ENCODE measurements around the gene BCORL1.

Gene BCORL1

DNA sequence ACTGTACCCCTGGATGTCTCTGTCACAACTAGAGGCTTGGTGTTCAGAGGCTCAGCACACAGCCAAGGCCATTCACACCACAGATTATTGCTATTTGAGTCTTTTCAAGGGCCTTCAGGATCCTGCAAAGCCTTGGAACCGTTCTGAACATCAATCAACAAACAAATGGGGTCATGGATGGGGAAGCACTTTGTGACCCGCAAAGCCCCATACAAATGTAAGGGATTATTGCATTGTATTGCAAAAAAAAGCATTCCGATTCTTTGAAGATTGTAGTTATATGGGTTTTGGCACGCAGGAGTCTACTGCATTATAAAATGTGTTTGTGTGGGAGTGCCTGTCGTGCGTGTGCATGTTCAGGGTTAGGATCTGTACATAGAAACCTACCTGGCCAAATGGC, 17.3 kb upstream of the BCORL1 start:
- Histone ChIP-seq H3K36me3 (ENCODE audit: control insufficient read depth in 2 of 2, insufficient read depth in 2 of 2, low read length in 2 of 2) (no peaks in the 10 kb centered on the region), H3K9me3 (ENCODE audit: control insufficient read depth in 2 of 2, low read length in 2 of 2) (peaks cover 0 to 2% of the 10 kb centered on the region in 2 donors), H3K9ac (ENCODE audit: low read length in 2 of 2) (no peak overlapping the region), H3K4me3 (ENCODE audit: low read length in 2 of 2) (no peak overlapping the region), H3K4me1 (ENCODE audit: control insufficient read depth, insufficient read depth, low read length) (no peaks in the 10 kb centered on the region), H3K27ac (ENCODE audit: low read length) (no peak overlapping the region), H3K27me3 (ENCODE audit: control insufficient read depth in 1 of 2, insufficient read depth in 2 of 2, low read length in 2 of 2) (peaks cover 0 to 6% of the 10 kb centered on the region in 2 donors)

DNA sequence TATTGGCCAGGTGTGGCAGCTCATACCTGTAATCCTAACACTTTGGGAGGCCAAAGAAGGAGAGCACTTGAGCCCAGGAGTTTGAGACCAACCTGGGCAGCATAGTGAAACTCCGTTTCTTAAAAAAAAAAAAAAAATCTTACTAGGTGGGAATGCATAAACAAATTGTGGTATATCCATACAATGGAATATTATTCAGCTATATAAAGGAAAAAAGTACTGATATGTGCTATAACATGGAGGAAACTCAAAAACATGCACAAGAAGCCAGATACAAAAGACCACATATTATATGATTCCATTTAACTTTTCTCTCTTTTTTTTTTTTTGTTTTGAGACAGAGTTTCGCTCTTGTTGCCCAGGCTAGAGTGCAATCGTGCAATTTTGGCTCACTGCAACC, 13.5 kb upstream of the BCORL1 start:
- H3K27ac ChIP-seq (ENCODE audit: low read length) = no peak overlapping the region
- no peak overlapping the region for H3K4me3 ChIP-seq (ENCODE audit: low read length in 2 of 2)
- H3K9me3 ChIP-seq (ENCODE audit: control insufficient read depth in 2 of 2, low read length in 2 of 2) = peaks cover 0 to 2% of the 10 kb centered on the region in 2 donors
- no peaks in the 10 kb centered on the region for H3K36me3 ChIP-seq (ENCODE audit: control insufficient read depth in 2 of 2, insufficient read depth in 2 of 2, low read length in 2 of 2)
- no peak overlapping the region for H3K9ac ChIP-seq (ENCODE audit: low read length in 2 of 2)
- H3K4me1 ChIP-seq (ENCODE audit: control insufficient read depth, insufficient read depth, low read length) = no peaks in the 10 kb centered on the region
- H3K27me3 ChIP-seq (ENCODE audit: control insufficient read depth in 1 of 2, insufficient read depth in 2 of 2, low read length in 2 of 2) = peaks cover 0 to 3% of the 10 kb centered on the region in 2 donors

DNA sequence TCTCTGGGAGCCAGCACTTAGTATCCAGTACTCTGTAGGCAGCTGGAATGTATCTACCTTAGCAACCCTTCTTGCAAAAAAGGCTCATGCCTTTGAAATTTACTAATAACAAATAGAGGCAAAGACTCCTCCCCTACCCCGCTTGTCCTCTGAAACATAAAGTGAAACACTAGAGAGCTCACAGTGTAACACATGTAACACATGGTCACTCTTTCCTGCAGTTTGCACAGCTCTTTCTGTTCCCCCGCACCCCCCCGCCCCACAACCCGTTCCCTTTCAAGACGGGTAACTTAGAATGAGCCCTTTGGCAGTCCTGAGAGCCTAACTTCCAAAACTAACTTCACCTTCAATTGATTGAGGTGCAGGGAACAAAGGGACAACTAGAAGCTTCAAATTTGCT, 6.0 kb upstream of the BCORL1 start:
- H3K36me3 ChIP-seq (ENCODE audit: control insufficient read depth in 2 of 2, insufficient read depth in 2 of 2, low read length in 2 of 2) = no peaks in the 10 kb centered on the region

DNA sequence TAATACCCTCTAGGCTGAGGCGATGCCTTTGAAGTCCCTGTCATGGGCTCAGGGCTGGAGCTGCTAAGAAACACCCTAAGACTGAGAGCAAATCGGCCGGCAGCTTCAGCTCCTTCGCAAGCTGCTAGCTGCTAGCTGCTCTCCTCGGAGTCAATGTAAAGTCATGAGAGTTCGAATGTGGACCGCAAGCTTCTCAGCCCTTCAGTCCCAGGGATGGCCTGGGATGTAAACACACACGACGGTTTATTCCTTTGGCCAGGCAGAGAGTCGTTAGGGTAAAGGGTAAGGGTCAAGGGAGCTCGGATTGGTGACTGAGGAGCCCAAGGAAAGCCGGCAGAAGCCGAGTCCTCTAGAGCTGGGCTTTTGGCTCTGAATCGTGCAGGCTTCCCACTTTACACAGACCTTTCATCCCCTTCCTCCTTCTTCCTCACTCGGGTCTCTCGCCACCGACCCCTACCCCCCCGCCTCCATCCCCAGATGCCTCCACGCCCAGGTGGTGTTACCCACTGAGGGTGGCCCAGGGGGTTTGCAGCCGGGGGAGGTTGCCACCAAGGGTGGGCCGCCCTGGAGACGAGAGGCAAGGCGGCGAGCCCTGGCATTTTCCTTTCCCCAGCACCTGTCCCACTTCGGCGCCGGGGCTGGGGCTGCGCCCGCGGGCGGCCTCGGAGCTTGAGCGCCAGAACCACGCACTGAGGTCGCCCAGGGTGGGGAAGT, 3.1 kb upstream of the BCORL1 start:
- Histone ChIP-seq H3K9me3 (ENCODE audit: control insufficient read depth in 2 of 2, low read length in 2 of 2) (no peaks in the 10 kb centered on the region), H3K27ac (ENCODE audit: low read length) (peak overlapping the region; percentile 31), H3K4me1 (ENCODE audit: control insufficient read depth, insufficient read depth, low read length) (peaks cover 2% of the 10 kb centered on the region), H3K4me3 (ENCODE audit: low read length in 2 of 2) (no peak overlapping the region), H3K36me3 (ENCODE audit: control insufficient read depth in 2 of 2, insufficient read depth in 2 of 2, low read length in 2 of 2) (no peaks in the 10 kb centered on the region), H3K27me3 (ENCODE audit: control insufficient read depth in 1 of 2, insufficient read depth in 2 of 2, low read length in 2 of 2) (no peaks in the 10 kb centered on the region), H3K9ac (ENCODE audit: low read length in 2 of 2) (no peak overlapping the region)

More for the DNA sequence above, 6.0 kb upstream of the BCORL1 start:
- no peaks in the 10 kb centered on the region for H3K27me3 ChIP-seq (ENCODE audit: control insufficient read depth in 1 of 2, insufficient read depth in 2 of 2, low read length in 2 of 2)
- H3K4me1 ChIP-seq (ENCODE audit: control insufficient read depth, insufficient read depth, low read length) = peaks cover under 1% of the 10 kb centered on the region
- no peak overlapping the region for H3K27ac ChIP-seq (ENCODE audit: low read length)
- H3K4me3 ChIP-seq (ENCODE audit: low read length in 2 of 2) = no peak overlapping the region
- H3K9ac ChIP-seq (ENCODE audit: low read length in 2 of 2) = no peak overlapping the region
- H3K9me3 ChIP-seq (ENCODE audit: control insufficient read depth in 2 of 2, low read length in 2 of 2) = no peaks in the 10 kb centered on the region

DNA sequence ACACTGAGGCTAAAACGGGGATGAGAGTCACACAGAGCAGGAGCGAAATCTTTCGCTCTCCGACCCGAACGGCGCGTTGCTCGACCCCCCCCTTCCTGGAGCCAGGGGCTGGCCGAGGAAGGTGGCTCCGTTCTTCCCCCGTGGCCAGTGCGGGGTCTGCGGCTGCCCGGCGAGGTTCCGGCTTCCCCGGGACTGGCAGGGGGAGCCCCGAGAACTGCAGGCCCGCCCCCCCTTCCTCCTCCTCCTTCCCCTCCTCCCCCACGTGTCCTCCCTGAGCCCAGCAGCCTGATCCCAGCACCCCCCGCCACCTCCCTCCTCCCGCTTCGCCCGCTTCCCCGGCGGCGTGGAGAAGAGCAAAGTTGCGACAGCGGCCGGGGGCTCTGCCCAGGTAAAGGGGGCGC, 2.4 kb upstream of the BCORL1 start:
- H3K4me1 ChIP-seq (ENCODE audit: control insufficient read depth, insufficient read depth, low read length) = peaks cover 2% of the 10 kb centered on the region
- no peaks in the 10 kb centered on the region for H3K9me3 ChIP-seq (ENCODE audit: control insufficient read depth in 2 of 2, low read length in 2 of 2)
- no peak overlapping the region for H3K9ac ChIP-seq (ENCODE audit: low read length in 2 of 2)
- no peaks in the 10 kb centered on the region for H3K36me3 ChIP-seq (ENCODE audit: control insufficient read depth in 2 of 2, insufficient read depth in 2 of 2, low read length in 2 of 2)
- no peak overlapping the region for H3K27ac ChIP-seq (ENCODE audit: low read length)
- H3K4me3 ChIP-seq (ENCODE audit: low read length in 2 of 2) = peak overlapping the region in 1 of 2 donors; percentile 73
- no peaks in the 10 kb centered on the region for H3K27me3 ChIP-seq (ENCODE audit: control insufficient read depth in 1 of 2, insufficient read depth in 2 of 2, low read length in 2 of 2)

DNA sequence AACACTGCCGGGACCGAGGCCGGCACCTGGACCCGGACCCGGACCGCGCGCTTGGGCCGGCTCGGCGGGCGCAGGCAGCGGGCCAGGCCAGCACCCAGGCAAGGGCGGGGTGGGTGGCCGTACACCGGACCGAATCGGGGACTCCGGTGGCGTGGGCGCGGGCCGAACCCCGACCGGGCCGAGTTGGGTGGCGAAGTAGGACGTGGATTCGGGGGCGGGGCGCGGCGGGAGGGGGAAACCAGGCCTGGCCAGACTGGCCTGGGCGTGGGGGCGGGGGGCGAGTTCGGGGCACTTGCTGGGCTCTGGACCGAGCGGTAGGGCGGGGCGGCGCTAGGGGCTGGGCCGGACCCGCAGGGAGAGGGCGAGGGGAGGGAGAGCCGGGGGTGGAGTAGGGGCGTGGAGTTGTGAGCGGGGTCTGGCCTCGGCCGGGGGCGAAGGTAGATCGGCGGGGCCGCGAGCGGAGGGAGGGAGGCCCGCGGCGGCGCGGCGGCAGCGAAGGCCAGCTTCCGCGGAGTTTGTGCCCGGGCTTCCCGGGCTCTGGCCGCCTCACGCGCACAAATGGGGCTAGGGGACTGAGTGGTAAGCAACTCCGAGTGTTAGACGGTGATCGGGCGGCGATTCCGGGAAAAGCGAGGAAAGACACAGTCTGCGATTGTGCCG, 1.8 kb upstream of the BCORL1 start:
- Histone ChIP-seq H3K36me3 (ENCODE audit: control insufficient read depth in 2 of 2, insufficient read depth in 2 of 2, low read length in 2 of 2) (no peaks in the 10 kb centered on the region), H3K27me3 (ENCODE audit: control insufficient read depth in 1 of 2, insufficient read depth in 2 of 2, low read length in 2 of 2) (no peaks in the 10 kb centered on the region), H3K4me1 (ENCODE audit: control insufficient read depth, insufficient read depth, low read length) (peaks cover 2% of the 10 kb centered on the region), H3K4me3 (ENCODE audit: low read length in 2 of 2) (peak overlapping the region; percentile 59 to 73), H3K9me3 (ENCODE audit: control insufficient read depth in 2 of 2, low read length in 2 of 2) (no peaks in the 10 kb centered on the region), H3K9ac (ENCODE audit: low read length in 2 of 2) (peak overlapping the region; percentile 38 to 42), H3K27ac (ENCODE audit: low read length) (peak overlapping the region; percentile 31)

DNA sequence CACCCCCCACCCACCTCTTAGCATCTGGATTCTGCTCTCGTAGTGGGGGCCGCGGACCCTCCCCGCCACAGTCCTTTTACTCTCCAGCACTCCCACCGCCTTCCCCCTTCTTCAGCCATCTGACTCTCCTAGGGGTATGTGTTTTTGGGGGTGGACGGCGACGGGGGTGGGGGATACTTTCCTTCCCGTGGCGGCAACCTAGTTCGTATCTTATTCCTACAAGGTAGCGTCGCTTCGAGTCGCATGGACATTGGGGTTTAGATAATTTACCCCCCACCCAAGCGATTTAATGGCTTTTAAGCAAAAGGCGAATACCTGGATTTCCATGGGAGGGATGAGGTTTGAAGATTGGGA, 1.3 kb upstream of the BCORL1 start:
- H3K27ac ChIP-seq (ENCODE audit: low read length) = peak overlapping the region; percentile 31
- H3K4me3 ChIP-seq (ENCODE audit: low read length in 2 of 2) = peak overlapping the region; percentile 59 to 73
- peaks cover 2% of the 10 kb centered on the region for H3K4me1 ChIP-seq (ENCODE audit: control insufficient read depth, insufficient read depth, low read length)
- no peaks in the 10 kb centered on the region for H3K27me3 ChIP-seq (ENCODE audit: control insufficient read depth in 1 of 2, insufficient read depth in 2 of 2, low read length in 2 of 2)
- no peaks in the 10 kb centered on the region for H3K9me3 ChIP-seq (ENCODE audit: control insufficient read depth in 2 of 2, low read length in 2 of 2)
- H3K36me3 ChIP-seq (ENCODE audit: control insufficient read depth in 2 of 2, insufficient read depth in 2 of 2, low read length in 2 of 2) = no peaks in the 10 kb centered on the region
- H3K9ac ChIP-seq (ENCODE audit: low read length in 2 of 2) = peak overlapping the region; percentile 38 to 42

DNA sequence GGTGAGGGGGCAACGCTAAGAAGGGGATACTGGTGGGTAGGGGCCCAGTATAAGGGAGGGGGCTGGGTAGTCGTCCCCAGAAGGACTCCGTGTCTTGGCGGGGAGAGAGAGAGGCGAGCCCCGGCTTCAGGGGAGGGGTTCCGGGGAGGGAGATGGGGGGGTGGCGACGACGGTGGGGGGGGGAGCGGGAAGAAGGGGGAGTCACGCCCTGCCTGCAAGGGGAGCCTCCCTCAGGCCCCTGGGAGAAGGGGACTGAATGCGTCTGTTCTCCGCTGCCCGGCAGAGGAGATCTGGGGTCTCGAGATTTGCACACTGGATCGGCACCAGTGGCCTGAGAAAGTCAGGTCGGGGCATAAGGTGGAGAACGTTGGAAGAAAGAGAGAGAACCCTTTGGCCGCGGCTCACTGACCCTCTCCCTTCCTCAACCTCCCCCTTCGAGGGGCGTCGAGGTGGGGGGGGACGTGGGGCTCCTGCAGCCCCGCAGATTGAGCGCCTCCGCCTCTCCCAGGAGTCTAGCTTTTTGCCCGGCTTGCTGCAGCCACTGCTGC, 609 bp upstream of the BCORL1 start:
- no peak overlapping the region for H3K9ac ChIP-seq (ENCODE audit: low read length in 2 of 2)
- no peaks in the 10 kb centered on the region for H3K36me3 ChIP-seq (ENCODE audit: control insufficient read depth in 2 of 2, insufficient read depth in 2 of 2, low read length in 2 of 2)
- H3K4me3 ChIP-seq (ENCODE audit: low read length in 2 of 2) = peak overlapping the region; percentile 59 to 73
- no peaks in the 10 kb centered on the region for H3K27me3 ChIP-seq (ENCODE audit: control insufficient read depth in 1 of 2, insufficient read depth in 2 of 2, low read length in 2 of 2)
- no peak overlapping the region for H3K27ac ChIP-seq (ENCODE audit: low read length)
- H3K4me1 ChIP-seq (ENCODE audit: control insufficient read depth, insufficient read depth, low read length) = peaks cover 2% of the 10 kb centered on the region
- no peaks in the 10 kb centered on the region for H3K9me3 ChIP-seq (ENCODE audit: control insufficient read depth in 2 of 2, low read length in 2 of 2)

DNA sequence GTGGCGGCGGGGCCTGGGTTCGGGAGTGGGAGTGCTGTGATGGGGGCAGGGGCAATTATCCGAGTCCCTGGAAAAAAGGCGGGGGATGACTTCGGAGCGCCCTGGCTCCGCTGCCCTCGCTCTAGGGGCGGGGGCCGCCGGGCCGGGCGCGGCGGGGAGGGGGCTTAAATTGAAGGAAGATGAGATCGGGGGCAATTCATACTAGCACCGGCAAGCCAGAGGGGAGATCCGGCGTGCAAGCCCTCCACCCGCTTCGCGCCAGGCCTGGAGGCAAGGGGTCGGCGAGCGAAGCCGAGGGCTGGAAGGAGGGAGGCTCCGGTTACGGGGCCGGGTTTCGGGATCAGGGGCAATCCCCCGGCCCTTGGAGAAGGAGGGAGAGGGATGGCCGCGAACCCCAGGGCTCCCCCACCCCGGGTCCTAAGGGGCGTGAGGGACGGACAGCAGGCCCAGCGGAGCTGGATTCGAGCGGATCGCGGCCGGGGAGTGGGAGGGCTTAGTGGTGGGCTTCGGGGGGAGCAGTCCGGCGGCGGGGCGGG, 1.2 kb downstream of the BCORL1 start:
- H3K36me3 ChIP-seq (ENCODE audit: control insufficient read depth in 2 of 2, insufficient read depth in 2 of 2, low read length in 2 of 2) = no peaks in the 10 kb centered on the region
- no peak overlapping the region for H3K4me3 ChIP-seq (ENCODE audit: low read length in 2 of 2)
- no peaks in the 10 kb centered on the region for H3K27me3 ChIP-seq (ENCODE audit: control insufficient read depth in 1 of 2, insufficient read depth in 2 of 2, low read length in 2 of 2)
- peaks cover 2% of the 10 kb centered on the region for H3K4me1 ChIP-seq (ENCODE audit: control insufficient read depth, insufficient read depth, low read length)
- H3K9me3 ChIP-seq (ENCODE audit: control insufficient read depth in 2 of 2, low read length in 2 of 2) = no peaks in the 10 kb centered on the region
- no peak overlapping the region for H3K27ac ChIP-seq (ENCODE audit: low read length)
- H3K9ac ChIP-seq (ENCODE audit: low read length in 2 of 2) = no peak overlapping the region

DNA sequence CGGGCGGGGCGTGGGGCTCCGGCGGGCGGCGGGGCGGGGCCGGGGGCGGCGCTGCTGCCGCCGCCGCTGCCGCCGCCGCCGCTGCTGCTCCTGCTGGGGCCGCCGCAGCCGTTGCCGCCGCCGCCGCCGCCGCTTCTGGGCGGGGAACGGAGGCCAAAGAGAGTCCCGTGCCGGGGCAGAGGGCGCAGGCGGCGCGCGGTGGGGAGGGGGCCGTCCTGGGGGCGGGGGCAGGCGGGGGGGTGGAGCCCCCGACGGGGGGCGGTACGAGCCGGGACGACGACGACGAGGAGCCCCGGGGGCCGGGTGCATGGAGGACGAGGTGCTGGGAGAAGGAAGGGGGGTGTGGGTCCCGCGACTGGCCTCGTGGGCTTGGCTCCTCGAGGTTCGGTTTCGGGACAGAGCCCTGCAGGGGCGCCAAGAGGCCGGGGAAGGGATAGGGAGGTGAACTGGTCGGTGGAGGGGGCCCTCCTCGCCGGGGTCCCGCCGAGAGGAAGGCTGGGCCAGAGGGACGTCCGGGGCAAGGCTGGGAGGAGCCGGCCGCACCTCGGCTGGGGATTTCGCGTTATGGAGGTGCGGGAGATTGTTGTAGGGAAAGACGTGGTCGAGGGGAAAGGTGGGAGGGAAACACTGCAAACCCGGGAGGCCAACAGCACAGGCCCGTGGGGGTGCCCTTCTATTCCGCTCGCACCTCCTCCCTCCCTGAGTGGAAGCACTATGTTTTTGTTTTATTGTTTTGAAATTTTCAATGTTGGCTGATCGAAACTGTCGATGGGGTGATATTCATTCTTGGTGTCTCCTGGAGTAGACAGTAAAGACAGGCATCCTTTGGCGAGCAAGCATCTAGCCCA, 1.9 kb downstream of the BCORL1 start:
- Histone ChIP-seq H3K36me3 (ENCODE audit: control insufficient read depth in 2 of 2, insufficient read depth in 2 of 2, low read length in 2 of 2) (no peaks in the 10 kb centered on the region), H3K27ac (ENCODE audit: low read length) (no peak overlapping the region), H3K4me1 (ENCODE audit: control insufficient read depth, insufficient read depth, low read length) (peaks cover 2% of the 10 kb centered on the region), H3K4me3 (ENCODE audit: low read length in 2 of 2) (peak overlapping the region; percentile 43 to 70), H3K9me3 (ENCODE audit: control insufficient read depth in 2 of 2, low read length in 2 of 2) (no peaks in the 10 kb centered on the region), H3K9ac (ENCODE audit: low read length in 2 of 2) (no peak overlapping the region), H3K27me3 (ENCODE audit: control insufficient read depth in 1 of 2, insufficient read depth in 2 of 2, low read length in 2 of 2) (no peaks in the 10 kb centered on the region)
